Thyroid gland (tissue), 4 donors: ENCODE data around the gene NXPE3. TPM values are rescaled to one million over a fixed set of nuclear protein-coding genes. Genes with fewer than 3 reads are reported as not detected.

ENCODE experiments used
- DNase-seq, 2 donors: peaks; one replicate each; pipeline ENCODE4 v3.0.0-alpha.2; 2019
- H3K27ac ChIP-seq, 3 donors: fragments of 200-600 bp; sonication (generic); 1 replicate in 2 of 3; 2 replicates in 1 of 3; pipeline ENCODE4 v1.5.1; 2016 to 2019; ENCODE audit warnings: mild to moderate bottlenecking in 1 of 3, moderate library complexity in 1 of 3
- H3K27me3 ChIP-seq: fragments of 200-600 bp; sonication (generic); one replicate; pipeline ENCODE4 v1.5.1; 2019
- H3K36me3 ChIP-seq, 2 donors: fragments of 200-600 bp; sonication (generic); one replicate each; pipeline ENCODE4 v1.5.1; 2016 to 2019
- H3K4me1 ChIP-seq, 2 donors: fragments of 200-600 bp; sonication (generic); one replicate each; pipeline ENCODE4 v1.5.1; 2017 to 2019
- H3K4me3 ChIP-seq, 3 donors: fragments of 200-600 bp; sonication (generic); replicated peaks in 1 of 3; 1 replicate in 2 of 3; 2 replicates in 1 of 3; pipeline ENCODE4 v1.5.1; 2016; ENCODE audit warnings: mild to moderate bottlenecking in 1 of 3
- H3K9me3 ChIP-seq: fragments of 200-600 bp; sonication (generic); one replicate; pipeline ENCODE4 v1.5.1; 2017
- CTCF ChIP-seq, 6 experiments: fragments of 200-600 bp in 3 of 6; fragments of 450-650 bp in 3 of 6; sonication (generic) in 3 of 6; IDR thresholded peaks; one replicate each; pipeline ENCODE4 v1.5.1; 2016 to 2019; ENCODE audit warnings: antibody characterized with exemption in 6 of 6, mild to moderate bottlenecking in 2 of 6, inconsistent platforms in 1 of 6, moderate library complexity in 1 of 6
- POLR2A ChIP-seq, 2 donors: fragments of 450-650 bp; IDR thresholded peaks; one replicate each; pipeline ENCODE4 v1.6.1; 2017; ENCODE audit warnings: antibody characterized with exemption in 2 of 2, mild to moderate bottlenecking in 2 of 2, moderate library complexity in 1 of 2
- WGBS, 2 donors: methylation state at CpG; one replicate each; pipeline ENCODE4 v1.1.5; 2017; 5-methylcytosine and 5-hydroxymethylcytosine counted together
- intact Hi-C: fragments of 100-400 bp; cut with DNase I; formaldehyde crosslinking; loops from one replicate; pipeline ENCODE4 v1.15.1; 2023
- total RNA-seq, 4 donors: library from RNA; depleted of rRNA; stranded (reverse); fragments of >200 nt; gene quantifications; one replicate each; pipeline ENCODE4 v1.2.3, GENCODE V29; 2016

NXPE3 gene
- total RNA-seq, 4 donors from 2014 or later = 10.5 to 18.9 (median 13.2) TPM

- H3K9me3 ChIP-seq = no peaks in the 10 kb centered on the region
- peaks cover 13 to 14% of the 10 kb centered on the region in 2 donors for H3K4me1 ChIP-seq
- intact Hi-C loops = no loop called here
- TF ChIP-seq POLR2A (IDR thresholded peaks at IDR 0.05) (peak; percentile 99), CTCF (IDR thresholded peaks at IDR 0.05) (no peak)
- peak within 1 kb of the TSS; percentile 96 to 99 (median 96) for H3K27ac ChIP-seq
- DNase-seq = peak; percentile 98 to 99
- 4 to 10% methylated on average over 9 to 12 of the region's 95 CpGs for WGBS, 2 donors
- H3K27me3 ChIP-seq = no peaks in the 10 kb centered on the region
- H3K4me3 ChIP-seq = peak within 1 kb of the TSS; percentile 73 to 96 (median 95)
- peaks cover 18 to 20% of the 10 kb centered on the region in 2 donors for H3K36me3 ChIP-seq
These were observed 70.0 kb downstream of the NXPE3 start, which contains the start of gene NFKBIZ for GRCh38 chr3:101848754-101849713. Gene NFKBIZ (plus strand): TSS chr3:101849514. CDS start chr3:101849629, 115 bp downstream.

- H3K36me3 ChIP-seq = peaks cover 26 to 27% of the 10 kb centered on the region in 2 donors
- intact Hi-C loops = no loop called here
- H3K4me3 ChIP-seq = peak overlapping the region; percentile 73 to 96 (median 95)
- H3K4me1 ChIP-seq = peaks cover 13 to 14% of the 10 kb centered on the region in 2 donors
- 0 to 1% methylated on average over 9 to 11 of the region's 67 CpGs for WGBS, 2 donors
- H3K27me3 ChIP-seq = no peaks in the 10 kb centered on the region
- no peaks in the 10 kb centered on the region for H3K9me3 ChIP-seq
- TF ChIP-seq CTCF (IDR thresholded peaks at IDR 0.05) (peak in 1 of 6 experiments; percentile 12), POLR2A (IDR thresholded peaks at IDR 0.05) (no peak)
- peak; percentile 57 to 59 for DNase-seq
- peak overlapping the region; percentile 96 to 99 (median 96) for H3K27ac ChIP-seq
These were observed 70.8 kb downstream of the NXPE3 start for GRCh38 chr3:101849714-101850245.

GRCh38 chr3:101850246-101851051 is 71.4 kb downstream of the NXPE3 start:
- intact Hi-C loops = no loop called here
- peak overlapping the region; percentile 73 to 96 (median 95) for H3K4me3 ChIP-seq
- no peak for TF ChIP-seq CTCF (IDR thresholded peaks at IDR 0.05)
- TF ChIP-seq POLR2A (IDR thresholded peaks at IDR 0.05) = no peak
- H3K27ac ChIP-seq = peak overlapping the region; percentile 96 to 99 (median 96)
- WGBS, 2 donors = 1 to 2% methylated on average over 19 of the region's 19 CpGs
- peaks cover 13 to 14% of the 10 kb centered on the region in 2 donors for H3K4me1 ChIP-seq
- H3K36me3 ChIP-seq = peaks cover 33 to 34% of the 10 kb centered on the region in 2 donors
- DNase-seq = no peak
- H3K27me3 ChIP-seq = no peaks in the 10 kb centered on the region
- H3K9me3 ChIP-seq = no peaks in the 10 kb centered on the region

- TF ChIP-seq CTCF (IDR thresholded peaks at IDR 0.05) (no peak), POLR2A (IDR thresholded peaks at IDR 0.05) (no peak)
- intact Hi-C loops = no loop called here
- H3K27ac ChIP-seq = peak overlapping the region; percentile 96 to 99 (median 96)
- WGBS, 2 donors = 32 to 38% methylated on average over 5 of the region's 5 CpGs
- no peaks in the 10 kb centered on the region for H3K27me3 ChIP-seq
- no peaks in the 10 kb centered on the region for H3K9me3 ChIP-seq
- no peak for DNase-seq
- peaks cover 13 to 14% of the 10 kb centered on the region in 2 donors for H3K4me1 ChIP-seq
- H3K4me3 ChIP-seq = peak overlapping the region in 2 of 3 donors; percentile 73 to 96
- peaks cover 40 to 42% of the 10 kb centered on the region in 2 donors for H3K36me3 ChIP-seq
These were observed 72.2 kb downstream of the NXPE3 start for GRCh38 chr3:101851072-101851770.
